ENCODE data around the gene PPP1R14B.

DNA sequence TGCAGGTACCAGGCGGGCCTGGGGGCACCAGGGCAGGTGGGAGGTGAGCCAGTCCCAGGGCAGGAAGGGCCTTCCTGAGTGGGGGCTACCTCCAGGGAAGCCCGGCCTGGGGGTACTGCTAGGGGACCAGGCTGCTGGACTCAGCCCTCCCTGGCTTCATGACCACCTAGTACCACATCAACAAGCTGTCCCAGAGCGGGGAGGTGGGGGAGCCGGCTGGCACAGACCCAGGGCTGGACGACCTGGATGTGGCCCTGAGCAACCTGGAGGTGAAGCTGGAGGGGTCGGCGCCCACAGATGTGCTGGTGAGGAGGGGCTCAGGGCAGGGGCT, 27.4 kb downstream of the PPP1R14B start:
- TF ChIP-seq, protein P1, sequence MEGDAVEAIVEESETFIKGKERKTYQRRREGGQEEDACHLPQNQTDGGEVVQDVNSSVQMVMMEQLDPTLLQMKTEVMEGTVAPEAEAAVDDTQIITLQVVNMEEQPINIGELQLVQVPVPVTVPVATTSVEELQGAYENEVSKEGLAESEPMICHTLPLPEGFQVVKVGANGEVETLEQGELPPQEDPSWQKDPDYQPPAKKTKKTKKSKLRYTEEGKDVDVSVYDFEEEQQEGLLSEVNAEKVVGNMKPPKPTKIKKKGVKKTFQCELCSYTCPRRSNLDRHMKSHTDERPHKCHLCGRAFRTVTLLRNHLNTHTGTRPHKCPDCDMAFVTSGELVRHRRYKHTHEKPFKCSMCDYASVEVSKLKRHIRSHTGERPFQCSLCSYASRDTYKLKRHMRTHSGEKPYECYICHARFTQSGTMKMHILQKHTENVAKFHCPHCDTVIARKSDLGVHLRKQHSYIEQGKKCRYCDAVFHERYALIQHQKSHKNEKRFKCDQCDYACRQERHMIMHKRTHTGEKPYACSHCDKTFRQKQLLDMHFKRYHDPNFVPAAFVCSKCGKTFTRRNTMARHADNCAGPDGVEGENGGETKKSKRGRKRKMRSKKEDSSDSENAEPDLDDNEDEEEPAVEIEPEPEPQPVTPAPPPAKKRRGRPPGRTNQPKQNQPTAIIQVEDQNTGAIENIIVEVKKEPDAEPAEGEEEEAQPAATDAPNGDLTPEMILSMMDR (IDR thresholded peaks at IDR 0.05), result no peak
- no peak for TF ChIP-seq POLR2AphosphoS5 (IDR thresholded peaks at IDR 0.05)
